Tibial nerve (tissue), 4 donors: Measurements from ENCODE around the gene FLNC. TPM values are rescaled to one million over a fixed set of nuclear protein-coding genes. Genes with fewer than 3 reads are reported as not detected.

Source experiments
- DNase-seq, 2 donors: peaks; one replicate each; pipeline ENCODE4 v3.0.0-alpha.2; 2019; ENCODE audit warnings: low spot score in 2 of 2
- H3K27ac ChIP-seq, 4 donors: fragments of 200-600 bp; sonication (generic) in 3 of 4; one replicate each; pipeline ENCODE4 v1.5.1; 2017 to 2019; ENCODE audit warnings: mild to moderate bottlenecking in 1 of 4
- H3K27me3 ChIP-seq, 2 donors: fragments of 200-600 bp; sonication (generic) in 1 of 2; one replicate each; pipeline versions ENCODE4 v1.5.1 to v1.6.0; 2017 to 2019
- H3K36me3 ChIP-seq, 3 donors: fragments of 200-600 bp; sonication (generic); one replicate each; pipeline ENCODE4 v1.5.1; 2018 to 2019
- H3K4me1 ChIP-seq, 4 donors: fragments of 200-600 bp; sonication (generic) in 3 of 4; one replicate each; pipeline ENCODE4 v1.5.1; 2017 to 2019
- H3K4me3 ChIP-seq, 4 donors: fragments of 200-600 bp; sonication (generic) in 3 of 4; one replicate each; pipeline ENCODE4 v1.5.1; 2017 to 2019; ENCODE audit warnings: mild to moderate bottlenecking in 1 of 4, moderate library complexity in 1 of 4
- H3K9me3 ChIP-seq, 4 donors: fragments of 200-600 bp; sonication (generic) in 3 of 4; one replicate each; pipeline ENCODE4 v1.5.1; 2017 to 2019
- CTCF ChIP-seq, 5 experiments: fragments of 200-600 bp in 3 of 5; fragments of 450-650 bp in 2 of 5; sonication (generic) in 3 of 5; IDR thresholded peaks; one replicate each; pipeline ENCODE4 v1.5.1; 2016 to 2019; ENCODE audit warnings: antibody characterized with exemption in 5 of 5, mild to moderate bottlenecking in 3 of 5, moderate library complexity in 2 of 5
- EP300 ChIP-seq, 2 donors: sonication (generic); formaldehyde crosslinking; IDR thresholded peaks; one replicate each; pipeline ENCODE4 v1.6.1; 2017; ENCODE audit warnings: antibody characterized with exemption in 2 of 2, mild to moderate bottlenecking in 1 of 2
- POLR2A ChIP-seq, 2 donors: fragments of 450-650 bp; IDR thresholded peaks; one replicate each; pipeline ENCODE4 v1.6.1; 2017; ENCODE audit warnings: antibody characterized with exemption in 2 of 2, mild to moderate bottlenecking in 2 of 2, moderate library complexity in 2 of 2
- WGBS, 2 donors: methylation state at CpG; one replicate each; pipeline ENCODE4 v1.1.5; 2018; 5-methylcytosine and 5-hydroxymethylcytosine counted together
- total RNA-seq, 4 donors: library from RNA; depleted of rRNA; stranded (reverse); fragments of >200 nt; gene quantifications; one replicate each; pipeline ENCODE4 v1.1.0, GENCODE V29; 2016

Gene FLNC
- total RNA-seq, 4 donors from 2014 or later: 5.5 to 13.5 (median 9.0) TPM

GRCh38 chr7:128906766-128907559 lies 76.8 kb downstream of the FLNC start:
- Histone ChIP-seq H3K36me3 (no peaks in the 10 kb centered on the region), H3K27ac (no peak overlapping the region), H3K4me1 (peaks cover 0 to 14% (median 3%) of the 10 kb centered on the region in 4 donors), H3K27me3 (peaks cover 0 to 69% of the 10 kb centered on the region in 2 donors), H3K4me3 (no peak overlapping the region), H3K9me3 (no peaks in the 10 kb centered on the region)
- TF ChIP-seq POLR2A (IDR thresholded peaks at IDR 0.05) (no peak), EP300 (IDR thresholded peaks at IDR 0.05) (no peak), CTCF (IDR thresholded peaks at IDR 0.05) (no peak)
- no peak for DNase-seq
- WGBS, 2 donors: 88 to 89% methylated on average over 12 to 19 of the region's 19 CpGs

Other genes starting within 250 kb of the FLNC start
- 1 to 10 TPM in 2 of 4 donors, under 1 TPM in 2; 0.63 to 3.5 (median 1.8) TPM for gene GARIN1A, start 158.1 kb upstream of the FLNC start, total RNA-seq
- gene CALU, start 91.0 kb upstream of the FLNC start, total RNA-seq: 10 to 100 TPM; 77.3 to 94.8 (median 90.0) TPM
- gene OPN1SW, start 54.6 kb upstream of the FLNC start, total RNA-seq: not detected
- gene CCDC136, start 38.4 kb upstream of the FLNC start, total RNA-seq: 10 to 100 TPM in 1 of 4 donors, 1 to 10 TPM in 3; 4.5 to 12.4 (median 7.2) TPM
- gene ATP6V1F, start 32.5 kb downstream of the FLNC start, total RNA-seq: 100 to 1,000 TPM in 1 of 4 donors, 10 to 100 TPM in 3; 57.9 to 122 (median 75.4) TPM
- gene KCP, start 80.3 kb downstream of the FLNC start, total RNA-seq: under 1 TPM; 0.21 to 0.90 (median 0.40) TPM
- gene IRF5, start 107.5 kb downstream of the FLNC start, total RNA-seq: 10 to 100 TPM in 3 of 4 donors, 1 to 10 TPM in 1; 7.8 to 28.8 (median 15.0) TPM
- 10 to 100 TPM; 33.9 to 36.9 (median 35.5) TPM for gene TNPO3, start 224.7 kb downstream of the FLNC start, total RNA-seq